Measurements from ENCODE around the gene DNM1.
A peak's percentile ranks its signal among the peaks of the same experiment; 100 is the strongest.
"Not testable (repeated sequence)": the region's sequence is repeated elsewhere in the genome, so short reads cannot be mapped to it uniquely, and the experiment has no call there.

DNM1 gene

DNA sequence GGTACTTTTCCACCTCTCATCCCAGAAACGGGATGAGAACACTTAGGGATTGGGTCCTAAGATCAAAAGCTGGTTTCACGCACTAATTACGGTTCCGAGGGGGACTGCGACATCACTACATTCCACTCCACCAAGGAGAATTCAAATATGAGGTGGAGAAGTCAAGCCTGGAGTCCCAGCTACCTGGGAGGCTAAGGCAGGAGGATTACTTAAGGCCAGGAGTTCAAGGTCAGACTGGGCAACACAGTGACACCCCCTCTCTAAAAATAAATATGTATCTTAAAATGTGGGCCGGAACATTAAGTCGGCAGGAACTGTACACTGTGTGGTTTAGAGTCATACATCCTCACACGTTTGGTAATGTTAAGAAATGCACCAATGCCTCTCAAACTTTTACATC is 71.1 kb downstream of the DNM1 start:
- no peak for DNase-seq (ENCODE audit: low read depth in 1 of 2, low spot score in 1 of 2)

DNA sequence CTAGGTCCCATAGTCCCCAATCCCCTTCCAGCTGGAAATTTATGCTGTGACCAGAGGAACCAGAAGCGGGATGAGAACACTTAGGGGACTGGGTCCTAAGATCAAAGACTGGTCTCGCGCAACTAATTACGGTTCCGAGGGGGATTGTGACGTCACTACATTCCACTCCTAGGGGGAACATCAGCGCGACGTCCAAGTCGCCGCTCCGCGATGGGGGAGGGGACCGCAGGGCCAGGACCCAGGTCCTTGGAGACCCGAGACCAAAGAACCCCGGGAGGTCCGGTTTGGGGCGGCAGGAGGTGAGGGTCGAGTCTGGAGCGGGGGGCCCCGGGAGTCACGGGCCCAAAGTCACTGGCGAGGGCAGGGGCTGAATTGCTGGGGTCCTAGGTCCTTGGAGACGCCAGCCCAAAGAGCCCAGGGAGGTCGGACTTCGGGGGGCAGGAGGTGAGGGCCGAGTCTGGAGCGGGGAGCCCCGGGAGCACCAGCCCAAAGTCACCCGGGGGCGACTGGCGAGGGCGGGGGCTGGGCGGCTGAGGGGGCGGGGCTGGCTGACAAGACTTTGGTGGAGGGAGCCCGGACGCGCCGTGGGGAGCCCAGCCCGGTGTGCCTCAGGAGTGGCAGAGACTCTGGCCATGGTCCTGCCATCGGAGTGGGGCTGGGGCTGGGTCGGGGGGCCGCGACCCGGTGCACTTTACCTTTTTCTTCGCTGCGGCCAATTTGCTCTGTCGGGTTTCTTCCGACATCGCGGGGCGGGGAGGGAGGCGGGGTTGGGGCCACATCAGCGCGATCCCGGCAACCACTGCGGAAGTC is 72.2 kb downstream of the DNM1 start, which contains the start of gene GOLGA2:
GOLGA2 (minus strand) TSS at position 810 of the 810 bp plus-strand sequence; CDS start at position 779, 31 bp downstream.
- no peak for DNase-seq (ENCODE audit: low read depth in 1 of 2, low spot score in 1 of 2)

DNA sequence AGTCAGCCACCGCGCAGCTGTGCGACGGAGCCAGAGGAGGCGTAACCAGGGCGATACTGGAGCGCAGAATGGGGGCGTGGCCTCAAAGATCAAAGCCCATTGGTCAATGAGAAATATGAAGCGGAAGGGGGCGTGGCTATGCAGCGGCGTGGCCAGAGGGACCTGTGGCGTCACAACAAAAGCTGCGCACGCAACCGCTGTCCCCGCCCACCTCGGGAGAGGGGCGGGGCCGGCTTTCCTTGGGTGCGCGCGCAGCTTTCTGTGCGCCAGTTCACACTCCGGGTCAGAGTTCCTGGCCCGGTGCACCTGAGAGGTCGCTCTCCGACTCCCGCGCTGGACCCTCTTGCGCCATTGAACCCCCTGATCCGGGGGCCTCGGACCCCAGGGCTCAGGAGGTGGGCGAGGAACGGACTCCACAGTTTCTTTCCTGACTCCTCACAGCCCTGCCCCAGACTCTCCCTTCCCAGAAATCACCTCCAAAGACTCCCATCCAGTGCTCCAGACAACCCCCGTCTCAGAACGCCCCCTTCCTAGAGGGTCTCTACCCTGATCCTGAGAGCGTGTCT is 72.9 kb downstream of the DNM1 start, which contains the start of gene SWI5:
SWI5 (plus strand) TSS at position 269 of the 566 bp plus-strand sequence.
- DNase-seq (ENCODE audit: low read depth in 1 of 2, low spot score in 1 of 2), result peak; percentile 99 to 100

GRCh38 chr9:128276574-128277270 is 73.5 kb downstream of the DNM1 start:
- no peak for DNase-seq (ENCODE audit: low read depth in 1 of 2, low spot score in 1 of 2)

- not testable (repeated sequence) for DNase-seq (ENCODE audit: low read depth in 1 of 2, low spot score in 1 of 2)
Measured at GRCh38 chr9:128279088-128280073, 76.2 kb downstream of the DNM1 start.

GRCh38 chr9:128280084-128280622 is 77.0 kb downstream of the DNM1 start:
- no peak for DNase-seq (ENCODE audit: low read depth in 1 of 2, low spot score in 1 of 2)

DNA sequence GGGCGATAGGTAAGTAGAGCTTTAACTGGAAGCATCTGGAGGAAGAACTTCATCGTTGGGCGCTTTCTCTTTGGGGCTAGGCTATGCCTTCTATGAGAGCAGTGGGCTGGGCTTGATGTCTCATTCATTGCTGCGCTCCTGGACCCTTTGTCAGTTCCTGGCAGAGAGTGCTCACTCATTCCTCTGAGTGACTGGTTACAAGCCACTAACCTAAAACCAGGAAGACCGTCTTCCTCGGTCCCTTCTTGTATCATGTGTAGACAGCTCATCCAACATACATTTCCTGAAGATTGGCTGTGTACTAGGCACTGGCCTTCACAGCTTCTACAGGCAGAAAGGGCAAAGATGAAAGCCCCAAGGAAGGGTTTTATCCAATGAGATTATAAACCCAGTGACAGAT is 79.3 kb downstream of the DNM1 start:
- no peak for DNase-seq (ENCODE audit: low read depth in 1 of 2, low spot score in 1 of 2)

DNA sequence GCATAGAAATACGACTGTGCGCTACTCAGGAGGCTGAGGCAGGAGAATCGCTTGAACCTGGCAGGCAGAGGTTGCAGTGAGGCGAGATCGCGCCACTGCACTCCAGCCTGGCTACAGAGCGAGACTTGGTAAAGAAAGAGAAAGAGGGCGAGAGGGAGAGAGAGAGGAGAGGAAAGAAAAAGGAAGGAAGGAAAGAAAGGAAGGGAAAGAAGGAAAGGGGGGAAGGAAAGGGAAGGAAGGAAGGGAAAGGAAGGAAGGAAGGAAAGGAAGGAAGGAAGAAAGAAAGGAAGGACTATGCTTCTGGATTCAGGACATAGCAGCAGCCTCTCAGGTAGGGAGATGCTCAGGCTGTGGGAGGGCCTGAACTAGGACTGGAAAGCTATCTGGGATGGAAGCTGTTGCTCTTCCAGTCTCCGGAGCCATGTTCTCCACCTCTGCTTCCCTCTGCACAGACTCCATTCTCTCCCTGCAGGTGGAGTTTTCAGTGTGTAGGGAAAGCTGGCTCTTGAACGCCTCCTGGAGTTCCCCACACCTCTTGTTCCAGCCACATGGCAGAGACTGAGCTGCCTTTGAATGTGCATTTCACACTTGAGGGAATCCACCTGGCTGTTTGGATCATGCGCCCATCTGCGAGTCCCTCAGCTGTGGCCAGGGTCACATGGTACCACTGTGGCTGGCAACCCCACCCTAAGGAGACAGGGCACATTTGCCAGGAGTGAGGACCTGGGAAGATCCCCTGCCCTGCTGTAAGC is 82.0 kb downstream of the DNM1 start:
- no peak for DNase-seq (ENCODE audit: low read depth in 1 of 2, low spot score in 1 of 2)

GRCh38 chr9:128286440-128286839 is 83.3 kb downstream of the DNM1 start:
- no peak for DNase-seq (ENCODE audit: low read depth in 1 of 2, low spot score in 1 of 2)

DNA sequence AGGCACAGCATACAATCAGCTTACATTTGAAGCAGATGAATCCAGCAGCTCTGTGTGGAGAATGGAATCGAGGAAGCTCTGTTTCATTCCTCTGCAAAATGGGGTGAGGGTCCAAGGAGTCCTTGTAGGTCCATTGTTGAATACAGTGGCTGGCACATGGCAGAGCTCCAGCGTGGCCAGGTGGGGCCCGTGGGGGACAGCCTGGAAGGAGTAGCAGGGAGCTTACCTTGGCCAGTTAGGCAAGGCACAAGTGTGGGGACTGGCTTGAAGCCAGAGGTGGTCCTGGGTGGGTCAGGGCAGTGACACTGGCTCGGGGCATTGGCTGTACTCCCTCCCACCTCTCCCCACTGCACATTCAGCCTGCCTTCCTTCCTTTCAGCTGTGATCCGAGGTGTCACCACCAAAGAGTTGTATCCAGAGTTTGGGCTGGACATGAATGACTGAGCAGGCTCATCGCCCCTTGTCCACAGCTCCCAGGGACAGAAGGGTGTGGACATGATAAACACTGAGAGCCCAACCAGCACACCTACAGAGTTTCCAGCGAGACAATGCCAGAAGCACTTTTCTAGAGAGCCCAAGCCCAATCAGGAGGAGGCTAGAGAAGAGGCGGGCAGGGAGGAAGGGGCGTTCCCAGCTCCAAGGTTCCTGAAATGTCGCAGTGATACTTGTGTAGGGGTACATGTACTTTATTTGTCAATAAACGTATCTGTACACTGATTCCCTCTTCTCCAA is 85.3 kb downstream of the DNM1 start:
- no peak for DNase-seq (ENCODE audit: low read depth in 1 of 2, low spot score in 1 of 2)

DNA sequence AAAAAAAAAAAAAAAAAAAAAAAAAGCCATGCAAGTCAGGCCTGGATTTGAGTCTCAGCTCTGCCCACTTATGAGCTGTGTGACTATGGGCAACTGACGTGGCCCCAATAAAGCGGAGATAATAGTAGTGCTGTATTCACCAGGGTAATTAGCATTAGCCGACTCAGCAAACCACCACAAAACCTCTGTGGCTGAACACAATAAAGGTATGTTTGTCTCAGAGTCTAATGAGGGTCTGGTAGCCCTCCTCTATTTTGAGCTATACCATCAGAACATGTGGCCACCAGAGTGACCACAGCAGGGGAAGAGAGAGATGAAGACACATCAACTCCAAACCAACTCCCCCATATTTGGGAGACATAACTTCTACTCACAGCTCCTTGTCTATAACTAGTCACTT is 88.8 kb downstream of the DNM1 start:
- DNase-seq (ENCODE audit: low read depth in 1 of 2, low spot score in 1 of 2), result no peak

DNA sequence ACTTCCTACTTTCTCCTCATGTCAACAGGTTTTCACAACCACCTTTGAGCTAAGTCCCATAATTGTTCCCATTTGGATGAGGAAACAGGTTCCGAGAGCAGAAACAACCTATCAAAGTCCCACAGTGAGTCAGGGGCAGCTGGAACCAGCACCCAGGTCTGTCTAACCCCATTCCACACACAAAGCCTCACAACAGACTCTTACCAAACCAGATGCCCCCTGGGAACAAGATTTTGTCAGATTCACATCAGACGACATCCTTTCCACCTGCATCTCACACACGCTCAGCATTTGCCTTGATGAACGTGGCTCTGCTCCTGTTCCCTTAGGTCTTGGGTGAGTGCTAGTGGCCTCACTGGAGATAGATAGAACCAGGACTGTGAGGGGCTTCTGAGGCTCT is 89.9 kb downstream of the DNM1 start:
- DNase-seq (ENCODE audit: low read depth in 1 of 2, low spot score in 1 of 2), result no peak

GRCh38 chr9:128294142-128294541 is 91.0 kb downstream of the DNM1 start:
- DNase-seq (ENCODE audit: low read depth in 1 of 2, low spot score in 1 of 2), result no peak

DNA sequence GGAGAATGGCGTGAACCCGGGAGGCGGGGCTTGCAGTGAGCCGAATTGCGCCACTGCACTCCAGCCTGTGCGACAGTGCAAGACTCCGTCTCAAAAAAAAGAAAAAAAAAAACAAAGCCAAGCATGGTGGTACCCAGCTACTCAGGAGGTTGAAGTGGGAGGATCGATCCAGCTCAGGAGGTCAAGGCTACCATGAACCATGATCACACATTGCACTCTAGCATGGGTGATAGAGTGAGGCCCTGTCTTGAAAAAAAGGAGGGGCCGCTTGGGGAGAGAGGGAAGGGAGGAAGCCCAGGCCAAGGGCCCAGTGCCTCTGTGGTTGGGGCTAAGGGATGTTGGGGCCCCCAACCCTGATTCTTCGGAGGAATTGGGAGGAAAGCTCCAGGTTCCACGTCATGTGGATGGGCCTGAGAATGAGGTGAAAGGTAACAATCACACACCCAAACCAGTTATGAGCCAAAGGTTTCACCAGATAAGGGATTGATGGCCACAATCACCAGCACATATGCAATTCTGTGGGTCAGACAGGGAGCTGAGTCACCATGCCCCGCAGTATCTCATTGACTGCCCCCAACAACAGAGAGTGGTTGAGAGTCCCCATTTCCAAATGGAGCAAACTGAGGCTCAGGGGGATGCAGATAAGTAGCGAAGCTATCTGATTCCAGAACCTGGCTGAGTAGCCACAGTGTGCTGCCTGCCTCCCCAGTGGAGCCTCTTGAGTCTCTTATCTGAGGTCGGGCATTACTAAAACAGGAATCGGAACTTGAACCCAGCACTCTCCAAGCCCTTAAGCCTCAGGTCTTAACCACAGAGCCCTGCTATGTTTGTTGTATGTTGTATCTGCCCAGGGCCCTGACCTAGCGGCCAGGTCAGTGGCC is 93.4 kb downstream of the DNM1 start:
- no peak for DNase-seq (ENCODE audit: low read depth in 1 of 2, low spot score in 1 of 2)

- DNase-seq (ENCODE audit: low read depth in 1 of 2, low spot score in 1 of 2), result no peak
Measured at GRCh38 chr9:128297221-128297773, 94.1 kb downstream of the DNM1 start.

DNA sequence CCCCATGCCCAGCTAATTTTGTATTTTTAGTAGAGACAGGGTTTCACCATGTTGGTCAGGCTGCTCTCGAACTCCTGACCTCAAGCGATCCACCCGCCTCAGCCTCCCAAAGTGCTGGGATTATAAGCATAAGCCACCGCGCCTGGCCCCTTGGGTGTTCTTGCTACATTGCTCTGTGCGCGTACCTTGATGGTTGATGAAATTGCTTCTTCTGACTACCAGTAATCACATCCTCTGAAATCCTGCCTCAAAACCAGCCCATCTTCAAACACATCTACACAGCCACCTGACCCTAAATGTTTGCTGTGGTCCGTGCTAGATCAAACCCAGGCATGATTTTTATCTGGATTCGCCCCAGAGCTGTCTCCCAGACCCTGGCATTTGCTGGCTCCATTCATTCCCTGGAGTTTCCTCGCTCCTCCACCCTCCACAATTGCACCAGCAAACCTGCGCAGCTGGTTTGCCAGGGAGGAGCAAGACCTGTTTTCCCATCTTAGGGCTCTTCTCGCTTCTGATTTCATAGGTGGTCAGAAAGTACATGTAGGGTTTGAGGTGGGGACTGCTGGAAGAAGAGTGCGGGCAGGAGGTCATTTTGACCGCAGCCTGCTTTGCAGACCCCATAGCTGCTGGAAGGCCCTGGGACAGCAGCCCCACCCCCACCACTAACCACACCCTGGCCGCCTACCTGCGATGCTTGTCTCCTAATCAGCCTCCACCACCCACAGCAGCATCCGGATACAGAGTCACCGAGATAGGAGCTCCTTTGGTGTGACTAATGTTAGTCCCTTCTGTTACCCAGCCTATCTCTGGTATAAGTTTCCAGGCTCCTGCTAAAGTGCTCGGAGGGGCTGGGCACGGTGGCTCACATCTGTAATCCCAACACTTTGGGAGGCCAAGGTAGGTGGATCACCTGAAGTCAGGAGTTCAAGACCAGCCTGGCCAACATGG is 95.6 kb downstream of the DNM1 start:
- no peak for DNase-seq (ENCODE audit: low read depth in 1 of 2, low spot score in 1 of 2)

Data from stimulated activated CD4-positive, alpha-beta T cell treated with anti-CD3 and anti-CD28 coated beads, Interleukin-15, amount 100 ng/mL, for 1 hour (primary cell).